Loucy (cell line): Measurements from ENCODE around the gene DMWD.
"Not testable (repeated sequence)": the region's sequence is repeated elsewhere in the genome, so short reads cannot be mapped to it uniquely, and the experiment has no call there.

Experiments used
- H2AFZ ChIP-seq: fragments of 200-600 bp; sonication (generic); 2 replicates; pipeline ENCODE4 v1.6.0; 2016; ENCODE audit warnings: antibody characterized with exemption, mild to moderate bottlenecking, low read length, moderate library complexity
- H3F3A ChIP-seq: fragments of 200-600 bp; 2 replicates; pipeline ENCODE4 v1.6.0; 2016; ENCODE audit warnings: antibody characterized with exemption, low read depth, mild to moderate bottlenecking
- H3K27me3 ChIP-seq: fragments of 200-600 bp; sonication (generic); 2 replicates; pipeline ENCODE4 v1.6.1; 2014; ENCODE audit warnings: low read length, mild to moderate bottlenecking; ENCODE audit not compliant: insufficient read depth, poor library complexity, severe bottlenecking
- H3K36me3 ChIP-seq: fragments of 200-600 bp; sonication (generic); 2 replicates; pipeline ENCODE4 v1.6.1; 2016; ENCODE audit warnings: low read length; ENCODE audit not compliant: insufficient read depth
- H3K4me1 ChIP-seq: fragments of 200-600 bp; sonication (generic); 2 replicates; pipeline ENCODE4 v1.5.1; 2014; ENCODE audit warnings: low read length, mild to moderate bottlenecking; ENCODE audit not compliant: insufficient read depth, poor library complexity, severe bottlenecking
- H3K4me2 ChIP-seq: fragments of 200-600 bp; sonication (generic); 2 replicates; pipeline ENCODE4 v1.6.0; 2014; ENCODE audit warnings: antibody characterized with exemption, low read length, low read depth, mild to moderate bottlenecking; ENCODE audit not compliant: poor library complexity, severe bottlenecking
- H3K4me3 ChIP-seq: fragments of 200-600 bp; sonication (generic); 2 replicates; pipeline ENCODE4 v1.5.1; 2014; ENCODE audit warnings: low read length, mild to moderate bottlenecking, mixed read lengths; ENCODE audit not compliant: poor library complexity, severe bottlenecking
- H3K79me2 ChIP-seq: fragments of 200-600 bp; sonication (generic); 2 replicates; pipeline ENCODE4 v1.6.1; 2014; ENCODE audit warnings: low read length; ENCODE audit not compliant: insufficient read depth
- H3K9ac ChIP-seq: fragments of 200-600 bp; sonication (generic); 2 replicates; pipeline ENCODE4 v1.6.0; 2014; ENCODE audit warnings: mild to moderate bottlenecking, low read depth, low read length, moderate library complexity; ENCODE audit not compliant: poor library complexity, severe bottlenecking
- H3K9me2 ChIP-seq: fragments of 200-600 bp; sonication (generic); replicated peaks from 2 replicates; pipeline ENCODE4 v1.6.1; 2016; ENCODE audit warnings: low read depth, low read length, mixed read lengths
- H3K9me3 ChIP-seq: fragments of 200-600 bp; sonication (generic); 2 replicates; pipeline ENCODE4 v1.6.1; 2014; ENCODE audit warnings: mild to moderate bottlenecking, antibody characterized with exemption, low read length, low read depth; ENCODE audit not compliant: insufficient read depth
- H4K20me1 ChIP-seq: fragments of 200-600 bp; sonication (generic); 2 replicates; pipeline ENCODE4 v1.6.0; 2014; ENCODE audit warnings: antibody characterized with exemption, low read length, mild to moderate bottlenecking; ENCODE audit not compliant: insufficient read depth, poor library complexity, severe bottlenecking
- CTCF ChIP-seq: fragments of 200-600 bp; sonication (generic); conservative IDR thresholded peaks from 2 replicates; pipeline ENCODE4 v1.5.1; 2014; ENCODE audit warnings: mild to moderate bottlenecking, antibody characterized with exemption, low read length
- EZH2phosphoT487 ChIP-seq: fragments of 200-600 bp; IDR thresholded peaks from 2 replicates; pipeline ENCODE4 v1.6.1; 2018; ENCODE audit warnings: antibody characterized with exemption, mild to moderate bottlenecking, moderate library complexity, borderline replicate concordance

The DMWD gene

DNA sequence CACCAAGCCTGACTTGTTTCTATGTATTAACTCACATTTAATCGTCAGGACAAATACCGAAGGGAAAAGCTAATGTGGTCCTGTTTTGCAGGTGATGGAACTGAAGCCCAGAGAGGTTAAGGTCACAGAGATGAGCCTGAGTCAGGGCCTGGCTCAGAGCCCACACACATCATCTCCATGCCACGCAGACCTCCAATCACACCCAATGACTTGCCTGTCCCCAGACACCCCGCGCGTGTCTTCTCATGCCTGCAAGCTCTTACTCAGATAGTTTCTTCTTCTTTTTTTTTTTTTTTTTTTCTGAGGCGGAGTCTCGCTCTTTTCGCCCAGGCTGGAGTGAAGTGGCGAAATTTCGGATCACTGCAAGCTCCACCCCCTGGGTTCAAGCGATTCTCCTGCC lies 40.0 kb downstream of the DMWD start:
- Histone ChIP-seq H2AFZ (no peak overlapping the region), H3K9me3 (no peaks in the 10 kb centered on the region), H3K36me3 (no peaks in the 10 kb centered on the region), H4K20me1 (no peaks in the 10 kb centered on the region), H3K9me2 (no peaks in the 10 kb centered on the region), H3F3A (no peaks in the 10 kb centered on the region), H3K4me3 (no peak overlapping the region), H3K79me2 (no peaks in the 10 kb centered on the region), H3K27me3 (no peaks in the 10 kb centered on the region), H3K9ac (no peak overlapping the region), H3K4me1 (no peaks in the 10 kb centered on the region), H3K4me2 (no peak overlapping the region)
- TF ChIP-seq CTCF (no peak), EZH2phosphoT487 (no peak)

- H3K4me2 ChIP-seq = not testable (repeated sequence)
Observed at GRCh38 chr19:45751483-45751882, 41.2 kb downstream of the DMWD start.

DNA sequence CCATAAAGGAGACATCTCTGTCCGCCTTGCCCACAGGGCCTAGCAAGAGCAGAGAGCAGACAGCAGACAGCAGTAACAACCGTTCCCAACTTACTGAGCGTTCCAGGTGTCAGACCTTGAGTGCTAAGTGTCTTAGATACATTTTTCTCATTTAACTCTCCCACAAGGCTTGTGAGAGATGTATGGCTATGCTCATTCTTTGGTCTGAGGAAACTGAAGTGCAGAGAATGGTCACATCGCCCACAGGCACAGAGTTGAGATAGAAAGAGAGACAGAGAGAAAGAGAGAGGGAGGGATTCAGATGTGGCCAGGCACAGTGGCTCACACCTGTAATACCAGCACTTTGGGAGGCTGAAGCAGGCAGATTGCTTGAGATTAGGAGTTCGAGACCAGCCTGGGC lies 45.1 kb downstream of the DMWD start:
- Histone ChIP-seq H3K9me3 (no peaks in the 10 kb centered on the region), H3K79me2 (no peaks in the 10 kb centered on the region), H3K9ac (no peak overlapping the region), H3K9me2 (no peaks in the 10 kb centered on the region), H2AFZ (no peak overlapping the region), H3K27me3 (no peaks in the 10 kb centered on the region), H3K4me2 (no peak overlapping the region), H3K4me1 (no peaks in the 10 kb centered on the region), H3K4me3 (no peak overlapping the region), H3K36me3 (no peaks in the 10 kb centered on the region), H3F3A (no peaks in the 10 kb centered on the region), H4K20me1 (no peaks in the 10 kb centered on the region)
- TF ChIP-seq CTCF (no peak), EZH2phosphoT487 (no peak)

More at GRCh38 chr19:45751483-45751882, 41.2 kb downstream of the DMWD start:
- H3K4me3 ChIP-seq, H3K9ac ChIP-seq, H3K9me2 ChIP-seq, H3K36me3 ChIP-seq, H2AFZ ChIP-seq, H3K27me3 ChIP-seq, H3K79me2 ChIP-seq, H4K20me1 ChIP-seq, H3K9me3 ChIP-seq, H3K4me1 ChIP-seq, H3F3A ChIP-seq: not testable (repeated sequence)

DNA sequence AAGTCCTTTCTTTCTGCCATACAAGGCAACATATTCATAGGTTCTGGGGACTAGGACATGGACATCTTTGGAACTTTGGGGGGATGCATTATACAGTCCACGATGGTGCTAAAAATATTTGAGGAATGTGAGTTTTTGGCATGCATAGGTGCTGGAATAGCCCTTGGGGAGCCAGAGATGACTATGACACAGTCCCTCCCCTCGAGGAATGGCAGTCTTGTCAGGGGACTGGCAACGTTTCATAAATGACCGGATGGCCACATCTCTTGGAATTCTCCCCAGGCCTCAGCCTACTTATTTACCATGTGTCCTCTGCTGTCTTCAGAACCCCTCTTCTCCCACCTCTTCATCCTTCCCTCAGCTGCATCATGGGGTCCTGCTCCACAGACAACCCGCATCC lies 45.8 kb downstream of the DMWD start:
- TF ChIP-seq CTCF = no peak
- no peak for TF ChIP-seq EZH2phosphoT487
- no peaks in the 10 kb centered on the region for H3K79me2 ChIP-seq
- H3K9ac ChIP-seq = no peak overlapping the region
- no peaks in the 10 kb centered on the region for H3K36me3 ChIP-seq
- H3F3A ChIP-seq = no peaks in the 10 kb centered on the region
- no peaks in the 10 kb centered on the region for H3K9me2 ChIP-seq
- no peaks in the 10 kb centered on the region for H4K20me1 ChIP-seq
- no peak overlapping the region for H3K4me2 ChIP-seq
- no peak overlapping the region for H3K4me3 ChIP-seq
- no peaks in the 10 kb centered on the region for H3K27me3 ChIP-seq
- H2AFZ ChIP-seq = no peak overlapping the region
- H3K9me3 ChIP-seq = no peaks in the 10 kb centered on the region
- H3K4me1 ChIP-seq = no peaks in the 10 kb centered on the region
